Endothelial cell of umbilical vein (primary cell): ENCODE measurements around the gene MED27. TPM values are rescaled to one million over a fixed set of nuclear protein-coding genes. Genes with fewer than 3 reads are reported as not detected.

Experiments
- BruUV-seq: library from RNA; stranded (reverse); fragments of 400-500 nt; replicated peaks from 2 replicates; lab custom pipeline; 2021; lab: Mats Ljungman, UMichigan
- CTCF ChIA-PET: fragments of 300-600, 350-600 bp; sonication (Branson Sonifier 250); formaldehyde crosslinking; loops from one replicate; lab custom pipeline; 2021; ENCODE audit warnings: antibody characterized with exemption, inconsistent platforms; lab: Charles Lee
- POLR2A ChIA-PET: fragments of 300-600, 350-600 bp; sonication (Branson Sonifier 250); formaldehyde crosslinking; loops from one replicate; lab custom pipeline; 2021; ENCODE audit warnings: antibody characterized with exemption, inconsistent platforms; lab: Charles Lee
- DNase-seq: peaks from one replicate; pipeline ENCODE4 v3.0.0-alpha.2; 2011; ENCODE audit warnings: low read depth, low spot score
- FAIRE-seq: peaks from 2 replicates; lab custom pipeline; 2011; peaks lifted over from hg19 to GRCh38; lab: Jason Lieb, UNC
- H2AFZ ChIP-seq: 2 replicates; pipeline ENCODE4 v1.6.0; 2012; ENCODE audit warnings: low read depth, low read length, control low read depth, inconsistent platforms
- H3K27ac ChIP-seq: 2 replicates; pipeline ENCODE4 v1.5.1; 2011; ENCODE audit warnings: low read depth, mild to moderate bottlenecking, control low read depth, low read length, moderate library complexity; ENCODE audit not compliant: insufficient read depth
- H3K27me3 ChIP-seq, 2 experiments: 2 replicates each; pipeline versions ENCODE4 v1.6.0 to v1.6.1; 2011; ENCODE audit warnings: low read length in 2 of 2, mixed read lengths in 1 of 2; ENCODE audit not compliant: control insufficient read depth in 2 of 2, insufficient read depth in 2 of 2
- H3K36me3 ChIP-seq, 2 experiments: 2 replicates in 1 of 2; 3 replicates in 1 of 2; pipeline ENCODE4 v1.5.1; 2011; ENCODE audit warnings: low read length in 2 of 2, mild to moderate bottlenecking in 1 of 2, moderate library complexity in 1 of 2; ENCODE audit not compliant: control insufficient read depth in 2 of 2, insufficient read depth in 2 of 2; ENCODE audit errors: extremely low read depth in 1 of 2
- H3K4me1 ChIP-seq: 3 replicates; pipeline ENCODE4 v1.5.1; 2011; ENCODE audit warnings: mild to moderate bottlenecking, low read length; ENCODE audit not compliant: control insufficient read depth, insufficient read depth; ENCODE audit errors: extremely low read depth
- H3K4me2 ChIP-seq: 2 replicates; pipeline ENCODE4 v1.6.1; 2011; ENCODE audit warnings: low read length, control low read depth, mixed read lengths; ENCODE audit not compliant: insufficient read depth
- H3K4me3 ChIP-seq, 3 experiments: fragments of 200-600 bp in 1 of 3; sonication (generic), shearing (Covaris generic) in 1 of 3; replicated peaks in 1 of 3; 2 replicates each; pipeline ENCODE4 v1.5.1; 2011 to 2016; ENCODE audit warnings: control low read depth in 3 of 3, low read length in 3 of 3, mild to moderate bottlenecking in 2 of 3, inconsistent platforms in 1 of 3, low read depth in 1 of 3, moderate library complexity in 1 of 3; ENCODE audit not compliant: insufficient read depth in 1 of 3
- H3K79me2 ChIP-seq: 2 replicates; pipeline ENCODE4 v1.6.0; 2012; ENCODE audit warnings: low read length, inconsistent platforms; ENCODE audit not compliant: control insufficient read depth, insufficient read depth
- H3K9ac ChIP-seq: replicated peaks from 2 replicates; pipeline ENCODE3; 2011; ENCODE audit warnings: low read length, control low read depth; ENCODE audit not compliant: insufficient read depth; ENCODE audit errors: extremely low read depth
- H3K9me1 ChIP-seq: replicated peaks from 3 replicates; pipeline ENCODE4 v1.6.0; 2011; ENCODE audit warnings: mild to moderate bottlenecking, low read length; ENCODE audit not compliant: control insufficient read depth, insufficient read depth; ENCODE audit errors: extremely low read depth
- H3K9me3 ChIP-seq: replicated peaks from 2 replicates; pipeline ENCODE4 v1.5.1; 2012; ENCODE audit warnings: low read length, inconsistent platforms; ENCODE audit not compliant: control insufficient read depth, insufficient read depth
- H4K20me1 ChIP-seq: replicated peaks from 2 replicates; pipeline ENCODE3; 2011; ENCODE audit warnings: mild to moderate bottlenecking, low read length; ENCODE audit not compliant: control insufficient read depth, insufficient read depth; ENCODE audit errors: extremely low read depth
- CTCF ChIP-seq, 2 donors: IDR thresholded peaks; 1 replicate in 1 of 2; 2 replicates in 1 of 2; pipeline ENCODE4 v1.5.1; 2011; ENCODE audit warnings: low read length in 2 of 2, mild to moderate bottlenecking in 2 of 2, moderate library complexity in 2 of 2, control low read depth in 1 of 2, inconsistent platforms in 1 of 2, low read depth in 1 of 2; ENCODE audit not compliant: insufficient read depth in 1 of 2; ENCODE audit errors: extremely low read depth in 1 of 2
- EZH2 ChIP-seq: IDR thresholded peaks from 2 replicates; pipeline ENCODE4 v1.6.1; 2012; ENCODE audit warnings: borderline replicate concordance, low read depth, mild to moderate bottlenecking, moderate library complexity, low read length, inconsistent platforms; ENCODE audit not compliant: severe bottlenecking
- FOS ChIP-seq: IDR thresholded peaks from 2 replicates; pipeline ENCODE4 v1.6.1; 2011; ENCODE audit warnings: mild to moderate bottlenecking, low read length, moderate library complexity, borderline replicate concordance; ENCODE audit not compliant: insufficient read depth
- GATA2 ChIP-seq: IDR thresholded peaks from 2 replicates; pipeline ENCODE4 v1.7.0; 2011; ENCODE audit warnings: low read depth, mild to moderate bottlenecking, moderate library complexity, mixed read lengths, low read length; ENCODE audit not compliant: insufficient read length, insufficient read depth
- JUN ChIP-seq: IDR thresholded peaks from 2 replicates; pipeline ENCODE4 v1.6.1; 2011; ENCODE audit warnings: borderline replicate concordance, low read depth; ENCODE audit not compliant: insufficient read length, insufficient read depth
- MAX ChIP-seq: IDR thresholded peaks from 2 replicates; pipeline ENCODE4 v1.6.1; 2011; ENCODE audit not compliant: insufficient read depth, insufficient read length
- MYC ChIP-seq: IDR thresholded peaks from one replicate; pipeline ENCODE4 v1.6.1; 2011; ENCODE audit warnings: mild to moderate bottlenecking, low read depth, low read length
- POLR2A ChIP-seq: IDR thresholded peaks from 2 replicates; pipeline ENCODE4 v1.6.1; 2012; ENCODE audit warnings: low read depth, mild to moderate bottlenecking, control low read depth, low read length
- POLR2AphosphoS5 ChIP-seq: IDR thresholded peaks from 2 replicates; pipeline ENCODE4 v1.6.1; 2012; ENCODE audit warnings: low read depth, mild to moderate bottlenecking, control low read depth, low read length, moderate library complexity; ENCODE audit not compliant: insufficient read depth
- dilution Hi-C: fragments of 300-500 bp; cut with MboI; formaldehyde crosslinking; loops from one replicate; pipeline ENCODE4 v1.15.0; 2019; ENCODE audit warnings: low sequenced_read_pairs; ENCODE audit not compliant: extremely low pct_ligation_motif_present
- intact Hi-C: fragments of 100-400 bp; cut with micrococcal nuclease; formaldehyde crosslinking; loops from one replicate; pipeline ENCODE4 v1.10.0; 2022
- polyA plus RNA-seq, 4 experiments: library from polyadenylated mRNA; depleted of rRNA in 3 of 4; stranded (reverse) in 3 of 4; unstranded in 1 of 4; fragments of >200 nt; gene quantifications; 2 replicates each; pipeline versions ENCODE4 v1.2.1 to v1.2.3, GENCODE V29; 2011 to 2012; ENCODE audit warnings: missing spikeins in 1 of 4
- total RNA-seq: library from RNA; stranded (reverse); gene quantifications from 2 replicates; pipeline ENCODE4 v1.2.3, GENCODE V29; 2021

The MED27 gene
- total and polyA plus RNA-seq, 2 donors (not counting 3 experiments of a cell fraction or from before 2014, with no cell fraction given): 27.9 to 47.8 TPM

- no TSS peak for BruUV-seq
- no peak overlapping the region for H3K4me2 ChIP-seq
Measured at GRCh38 chr9:131834721-131835120, 244.9 kb downstream of the MED27 start.

More at GRCh38 chr9:131834721-131835120, 244.9 kb downstream of the MED27 start:
- no peaks in the 10 kb centered on the region for H3K4me1 ChIP-seq
- H4K20me1 ChIP-seq: no peaks in the 10 kb centered on the region
- intact Hi-C loops: no loop called here
- no peak overlapping the region for H3K9ac ChIP-seq
- peaks cover 4% of the 10 kb centered on the region for H3K9me3 ChIP-seq
- no peak for TF ChIP-seq POLR2A
- TF ChIP-seq EZH2: no peak
- no peak for TF ChIP-seq CTCF (IDR thresholded peaks at IDR 0.05; ENCODE audit: extremely low read depth in 1 of 2, insufficient read depth in 1 of 2, low read depth in 1 of 2, low read length in 2 of 2)
- TF ChIP-seq GATA2: no peak
- no peak for TF ChIP-seq FOS
- no peak for TF ChIP-seq MYC
- TF ChIP-seq POLR2AphosphoS5: no peak
- TF ChIP-seq JUN: no peak
- TF ChIP-seq MAX: no peak
- no peak overlapping the region for H3K4me3 ChIP-seq
- H2AFZ ChIP-seq: no peak overlapping the region
- ChIA-PET CTCF (interaction anchor here (0.6 to 1.3 kb wide), 3 partner anchors 335 to 715 kb away, joined by 3 to 4 read pairs (median 3); no protein-coding TSS in a partner anchor), POLR2A (no interaction called here)
- no peaks in the 10 kb centered on the region for H3K9me1 ChIP-seq
- FAIRE-seq (no peak), DNase-seq (no peak)
- dilution Hi-C loops: no loop called here
- H3K36me3 ChIP-seq: no peaks in the 10 kb centered on the region
- H3K79me2 ChIP-seq: no peaks in the 10 kb centered on the region
- H3K27ac ChIP-seq: no peak overlapping the region
- peaks cover 0 to 2% of the 10 kb centered on the region in 2 experiments for H3K27me3 ChIP-seq
